Neural progenitor cell (in vitro differentiated cells): ENCODE results near the gene GPHN.

ENCODE experiments used
- CTCF ChIP-seq: fragments of 200-600 bp; sonication (generic); IDR thresholded peaks from 2 replicates; pipeline ENCODE4 v1.5.1; 2017; ENCODE audit warnings: antibody characterized with exemption, mild to moderate bottlenecking
- EZH2 ChIP-seq: fragments of 200-600 bp; sonication (generic); IDR thresholded peaks from 2 replicates; pipeline ENCODE4 v1.6.1; 2017; ENCODE audit warnings: antibody characterized with exemption, mild to moderate bottlenecking, moderate library complexity
- EZH2phosphoT487 ChIP-seq: fragments of 200-600 bp; sonication (generic); IDR thresholded peaks from 2 replicates; pipeline ENCODE4 v1.6.1; 2017; ENCODE audit warnings: antibody characterized with exemption

GRCh38 chr14:67172056-67172455 lies 664.1 kb downstream of the GPHN start:
- TF ChIP-seq EZH2phosphoT487, result no peak
- TF ChIP-seq CTCF, result no peak
- TF ChIP-seq EZH2, result no peak
